Endothelial cell of umbilical vein (primary cell): ENCODE measurements around the gene TGIF1. TPM values are rescaled to one million over a fixed set of nuclear protein-coding genes. Genes with fewer than 3 reads are reported as not detected.

Source experiments
- BruUV-seq: library from RNA; stranded (reverse); fragments of 400-500 nt; replicated peaks from 2 replicates; lab custom pipeline; 2021; lab: Mats Ljungman, UMichigan
- CTCF ChIA-PET: fragments of 300-600, 350-600 bp; sonication (Branson Sonifier 250); formaldehyde crosslinking; loops from one replicate; lab custom pipeline; 2021; ENCODE audit warnings: antibody characterized with exemption, inconsistent platforms; lab: Charles Lee
- POLR2A ChIA-PET: fragments of 300-600, 350-600 bp; sonication (Branson Sonifier 250); formaldehyde crosslinking; loops from one replicate; lab custom pipeline; 2021; ENCODE audit warnings: antibody characterized with exemption, inconsistent platforms; lab: Charles Lee
- DNase-seq: peaks from one replicate; pipeline ENCODE4 v3.0.0-alpha.2; 2011; ENCODE audit warnings: low read depth, low spot score
- FAIRE-seq: peaks from 2 replicates; lab custom pipeline; 2011; peaks lifted over from hg19 to GRCh38; lab: Jason Lieb, UNC
- H2AFZ ChIP-seq: 2 replicates; pipeline ENCODE4 v1.6.0; 2012; ENCODE audit warnings: low read depth, low read length, control low read depth, inconsistent platforms
- H3K27ac ChIP-seq: 2 replicates; pipeline ENCODE4 v1.5.1; 2011; ENCODE audit warnings: low read depth, mild to moderate bottlenecking, control low read depth, low read length, moderate library complexity; ENCODE audit not compliant: insufficient read depth
- H3K27me3 ChIP-seq, 2 experiments: 2 replicates each; pipeline versions ENCODE4 v1.6.0 to v1.6.1; 2011; ENCODE audit warnings: low read length in 2 of 2, mixed read lengths in 1 of 2; ENCODE audit not compliant: control insufficient read depth in 2 of 2, insufficient read depth in 2 of 2
- H3K36me3 ChIP-seq, 2 experiments: 2 replicates in 1 of 2; 3 replicates in 1 of 2; pipeline ENCODE4 v1.5.1; 2011; ENCODE audit warnings: low read length in 2 of 2, mild to moderate bottlenecking in 1 of 2, moderate library complexity in 1 of 2; ENCODE audit not compliant: control insufficient read depth in 2 of 2, insufficient read depth in 2 of 2; ENCODE audit errors: extremely low read depth in 1 of 2
- H3K4me1 ChIP-seq: 3 replicates; pipeline ENCODE4 v1.5.1; 2011; ENCODE audit warnings: mild to moderate bottlenecking, low read length; ENCODE audit not compliant: control insufficient read depth, insufficient read depth; ENCODE audit errors: extremely low read depth
- H3K4me2 ChIP-seq: 2 replicates; pipeline ENCODE4 v1.6.1; 2011; ENCODE audit warnings: low read length, control low read depth, mixed read lengths; ENCODE audit not compliant: insufficient read depth
- H3K4me3 ChIP-seq, 3 experiments: fragments of 200-600 bp in 1 of 3; sonication (generic), shearing (Covaris generic) in 1 of 3; replicated peaks in 1 of 3; 2 replicates each; pipeline ENCODE4 v1.5.1; 2011 to 2016; ENCODE audit warnings: control low read depth in 3 of 3, low read length in 3 of 3, mild to moderate bottlenecking in 2 of 3, inconsistent platforms in 1 of 3, low read depth in 1 of 3, moderate library complexity in 1 of 3; ENCODE audit not compliant: insufficient read depth in 1 of 3
- H3K79me2 ChIP-seq: 2 replicates; pipeline ENCODE4 v1.6.0; 2012; ENCODE audit warnings: low read length, inconsistent platforms; ENCODE audit not compliant: control insufficient read depth, insufficient read depth
- H3K9ac ChIP-seq: replicated peaks from 2 replicates; pipeline ENCODE3; 2011; ENCODE audit warnings: low read length, control low read depth; ENCODE audit not compliant: insufficient read depth; ENCODE audit errors: extremely low read depth
- H3K9me1 ChIP-seq: replicated peaks from 3 replicates; pipeline ENCODE4 v1.6.0; 2011; ENCODE audit warnings: mild to moderate bottlenecking, low read length; ENCODE audit not compliant: control insufficient read depth, insufficient read depth; ENCODE audit errors: extremely low read depth
- H3K9me3 ChIP-seq: replicated peaks from 2 replicates; pipeline ENCODE4 v1.5.1; 2012; ENCODE audit warnings: low read length, inconsistent platforms; ENCODE audit not compliant: control insufficient read depth, insufficient read depth
- H4K20me1 ChIP-seq: replicated peaks from 2 replicates; pipeline ENCODE3; 2011; ENCODE audit warnings: mild to moderate bottlenecking, low read length; ENCODE audit not compliant: control insufficient read depth, insufficient read depth; ENCODE audit errors: extremely low read depth
- EZH2 ChIP-seq: IDR thresholded peaks from 2 replicates; pipeline ENCODE4 v1.6.1; 2012; ENCODE audit warnings: borderline replicate concordance, low read depth, mild to moderate bottlenecking, moderate library complexity, low read length, inconsistent platforms; ENCODE audit not compliant: severe bottlenecking
- FOS ChIP-seq: IDR thresholded peaks from 2 replicates; pipeline ENCODE4 v1.6.1; 2011; ENCODE audit warnings: mild to moderate bottlenecking, low read length, moderate library complexity, borderline replicate concordance; ENCODE audit not compliant: insufficient read depth
- GATA2 ChIP-seq: IDR thresholded peaks from 2 replicates; pipeline ENCODE4 v1.7.0; 2011; ENCODE audit warnings: low read depth, mild to moderate bottlenecking, moderate library complexity, mixed read lengths, low read length; ENCODE audit not compliant: insufficient read length, insufficient read depth
- MYC ChIP-seq: IDR thresholded peaks from one replicate; pipeline ENCODE4 v1.6.1; 2011; ENCODE audit warnings: mild to moderate bottlenecking, low read depth, low read length
- POLR2A ChIP-seq: IDR thresholded peaks from 2 replicates; pipeline ENCODE4 v1.6.1; 2012; ENCODE audit warnings: low read depth, mild to moderate bottlenecking, control low read depth, low read length
- POLR2AphosphoS5 ChIP-seq: IDR thresholded peaks from 2 replicates; pipeline ENCODE4 v1.6.1; 2012; ENCODE audit warnings: low read depth, mild to moderate bottlenecking, control low read depth, low read length, moderate library complexity; ENCODE audit not compliant: insufficient read depth
- dilution Hi-C: fragments of 300-500 bp; cut with MboI; formaldehyde crosslinking; loops from one replicate; pipeline ENCODE4 v1.15.0; 2019; ENCODE audit warnings: low sequenced_read_pairs; ENCODE audit not compliant: extremely low pct_ligation_motif_present
- intact Hi-C: fragments of 100-400 bp; cut with micrococcal nuclease; formaldehyde crosslinking; loops from one replicate; pipeline ENCODE4 v1.10.0; 2022
- polyA plus RNA-seq, 4 experiments: library from polyadenylated mRNA; depleted of rRNA in 3 of 4; stranded (reverse) in 3 of 4; unstranded in 1 of 4; fragments of >200 nt; gene quantifications; 2 replicates each; pipeline versions ENCODE4 v1.2.1 to v1.2.3, GENCODE V29; 2011 to 2012; ENCODE audit warnings: missing spikeins in 1 of 4
- total RNA-seq: library from RNA; stranded (reverse); gene quantifications from 2 replicates; pipeline ENCODE4 v1.2.3, GENCODE V29; 2021
- TF ChIP-seq, protein P1 (sequence below), 2 donors: IDR thresholded peaks; 1 replicate in 1 of 2; 2 replicates in 1 of 2; pipeline ENCODE4 v1.5.1; 2011; ENCODE audit warnings: low read length in 2 of 2, mild to moderate bottlenecking in 2 of 2, moderate library complexity in 2 of 2, control low read depth in 1 of 2, inconsistent platforms in 1 of 2, low read depth in 1 of 2; ENCODE audit not compliant: insufficient read depth in 1 of 2; ENCODE audit errors: extremely low read depth in 1 of 2
- TF ChIP-seq, protein P2 (sequence below): IDR thresholded peaks from 2 replicates; pipeline ENCODE4 v1.6.1; 2011; ENCODE audit not compliant: insufficient read depth, insufficient read length

Gene TGIF1
- total and polyA plus RNA-seq, 2 donors (not counting 3 experiments of a cell fraction or from before 2014, with no cell fraction given), result 75.6 to 96.6 TPM

DNA sequence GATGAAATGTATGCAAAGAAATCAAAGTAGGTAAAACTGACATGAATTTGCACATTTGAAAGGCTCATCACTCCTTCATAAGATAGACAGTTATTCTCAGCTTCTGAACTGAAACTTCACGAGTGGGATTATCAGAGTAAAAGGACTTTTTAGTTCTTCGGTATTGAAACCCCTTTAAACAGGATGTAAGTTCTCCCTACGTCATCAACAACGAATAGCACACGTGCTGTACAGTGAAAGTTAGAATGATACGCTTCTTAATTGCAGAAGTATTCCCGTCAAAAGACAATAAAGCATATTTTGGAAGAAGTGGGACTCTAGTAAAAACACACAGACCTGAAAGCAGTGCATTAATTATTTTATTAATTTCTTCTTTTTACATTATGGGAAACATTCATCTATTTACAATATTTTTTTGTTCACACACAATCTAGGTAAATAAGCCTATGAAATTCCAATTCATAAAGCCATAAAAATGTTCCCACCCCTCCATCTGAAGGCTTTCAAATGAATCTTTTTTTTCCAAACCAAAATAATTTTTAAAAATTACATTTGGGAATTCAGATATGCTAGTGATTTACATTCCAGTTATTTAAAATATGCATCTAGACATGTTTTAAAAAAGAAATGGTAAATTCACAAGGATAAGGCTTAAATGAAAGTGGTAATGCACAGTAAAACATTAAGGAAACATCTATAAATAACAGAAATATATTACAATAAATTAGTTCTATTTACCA lies 45.9 kb downstream of the TGIF1 start:
- H3K9me1 ChIP-seq, result no peaks in the 10 kb centered on the region
- H3K79me2 ChIP-seq, result no peaks in the 10 kb centered on the region
- POLR2A ChIA-PET, result no interaction called here
- no peak overlapping the region for H3K4me3 ChIP-seq
- no peaks in the 10 kb centered on the region for H3K9me3 ChIP-seq
- no peak overlapping the region for H2AFZ ChIP-seq
- intact Hi-C loops (no loop called here), dilution Hi-C loops (no loop called here)
- TF ChIP-seq, protein P1, sequence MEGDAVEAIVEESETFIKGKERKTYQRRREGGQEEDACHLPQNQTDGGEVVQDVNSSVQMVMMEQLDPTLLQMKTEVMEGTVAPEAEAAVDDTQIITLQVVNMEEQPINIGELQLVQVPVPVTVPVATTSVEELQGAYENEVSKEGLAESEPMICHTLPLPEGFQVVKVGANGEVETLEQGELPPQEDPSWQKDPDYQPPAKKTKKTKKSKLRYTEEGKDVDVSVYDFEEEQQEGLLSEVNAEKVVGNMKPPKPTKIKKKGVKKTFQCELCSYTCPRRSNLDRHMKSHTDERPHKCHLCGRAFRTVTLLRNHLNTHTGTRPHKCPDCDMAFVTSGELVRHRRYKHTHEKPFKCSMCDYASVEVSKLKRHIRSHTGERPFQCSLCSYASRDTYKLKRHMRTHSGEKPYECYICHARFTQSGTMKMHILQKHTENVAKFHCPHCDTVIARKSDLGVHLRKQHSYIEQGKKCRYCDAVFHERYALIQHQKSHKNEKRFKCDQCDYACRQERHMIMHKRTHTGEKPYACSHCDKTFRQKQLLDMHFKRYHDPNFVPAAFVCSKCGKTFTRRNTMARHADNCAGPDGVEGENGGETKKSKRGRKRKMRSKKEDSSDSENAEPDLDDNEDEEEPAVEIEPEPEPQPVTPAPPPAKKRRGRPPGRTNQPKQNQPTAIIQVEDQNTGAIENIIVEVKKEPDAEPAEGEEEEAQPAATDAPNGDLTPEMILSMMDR (IDR thresholded peaks at IDR 0.05; ENCODE audit: extremely low read depth in 1 of 2, insufficient read depth in 1 of 2, low read depth in 1 of 2, low read length in 2 of 2), result no peak
- TF ChIP-seq, protein P2, sequence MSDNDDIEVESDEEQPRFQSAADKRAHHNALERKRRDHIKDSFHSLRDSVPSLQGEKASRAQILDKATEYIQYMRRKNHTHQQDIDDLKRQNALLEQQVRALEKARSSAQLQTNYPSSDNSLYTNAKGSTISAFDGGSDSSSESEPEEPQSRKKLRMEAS, result no peak
- no peak for TF ChIP-seq MYC
- no peak for TF ChIP-seq FOS
- no peak for TF ChIP-seq EZH2
- no peak for TF ChIP-seq GATA2
- TF ChIP-seq POLR2AphosphoS5, result no peak
- no peak for TF ChIP-seq POLR2A
- BruUV-seq, result no TSS peak
- no peak overlapping the region for H3K9ac ChIP-seq
- H3K27me3 ChIP-seq, result peaks cover 0 to 2% of the 10 kb centered on the region in 2 experiments
- H3K4me2 ChIP-seq, result no peak overlapping the region
- CTCF ChIA-PET, result interaction anchor here (1.2 to 3.1 kb wide), 4 partner anchors 14 to 171 kb away, joined by 4 to 8 read pairs (median 5); no protein-coding TSS in a partner anchor
- no peaks in the 10 kb centered on the region for H3K36me3 ChIP-seq
- peaks cover 14% of the 10 kb centered on the region for H3K4me1 ChIP-seq
- H3K27ac ChIP-seq, result no peak overlapping the region
- FAIRE-seq (no peak), DNase-seq (no peak)
- H4K20me1 ChIP-seq, result no peaks in the 10 kb centered on the region
